ENCODE measurements around the gene CD93. TPM values are rescaled to one million over a fixed set of nuclear protein-coding genes. Genes with fewer than 3 reads are reported as not detected.

The CD93 gene
- total RNA-seq, 2 experiments from 2014 or later, result 0.73 to 0.82 TPM

- DNase-seq (no peak), ATAC-seq (no peak)
- H3K9me3 Mint-ChIP-seq (ENCODE audit: insufficient read depth), result no peaks in the 10 kb centered on the region
- POLR2A ChIA-PET, result no interaction called here
- no peak overlapping the region for H3K4me3 Mint-ChIP-seq
- no peaks in the 10 kb centered on the region for H3K4me1 Mint-ChIP-seq (ENCODE audit: low read depth)
- CTCF ChIA-PET, result no interaction called here
- no peaks in the 10 kb centered on the region for H3K27me3 Mint-ChIP-seq (ENCODE audit: low read depth)
- no peak overlapping the region for H3K27ac Mint-ChIP-seq
- H3K36me3 Mint-ChIP-seq (ENCODE audit: low read depth), result no peaks in the 10 kb centered on the region
Observed at GRCh38 chr20:23105193-23105592, 19.1 kb upstream of the CD93 start.

DNA sequence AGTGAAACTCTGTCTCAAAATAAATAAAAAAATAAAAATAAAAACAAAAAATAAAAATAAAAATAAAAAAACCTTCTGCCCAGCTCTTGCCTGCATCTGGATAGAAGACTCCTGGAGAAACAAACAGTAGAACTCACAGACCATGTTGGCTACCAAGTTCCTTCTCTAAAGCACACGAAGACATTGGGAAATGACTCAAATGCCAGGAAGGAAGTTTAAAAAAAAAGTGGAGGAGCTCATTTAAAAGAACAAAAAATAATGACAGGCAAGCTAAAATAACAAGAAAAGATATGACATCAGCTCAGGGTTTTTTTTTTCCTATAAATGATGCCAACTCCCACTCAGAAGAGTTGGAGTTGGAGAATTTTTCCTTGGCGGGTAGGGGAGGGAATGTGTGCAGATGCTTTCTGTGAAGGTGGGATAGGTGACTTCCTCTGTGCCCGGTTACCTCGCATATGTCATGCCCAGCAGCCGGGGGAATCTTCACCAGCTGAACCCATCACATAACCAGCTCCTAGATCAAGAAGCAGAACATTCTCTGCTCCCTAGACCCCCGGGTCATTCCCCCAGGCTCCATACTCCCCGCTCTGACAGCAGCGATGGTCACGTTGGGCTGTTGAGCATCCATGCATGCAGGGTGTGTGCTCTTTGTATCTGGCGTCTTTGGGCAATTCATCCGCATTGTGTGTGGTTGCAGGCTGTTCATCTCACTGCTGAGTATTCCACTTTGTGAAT, 17.3 kb upstream of the CD93 start:
- Mint-ChIP-seq H3K4me3 (no peak overlapping the region), H3K27ac (no peak overlapping the region), H3K9me3 (ENCODE audit: insufficient read depth) (no peaks in the 10 kb centered on the region), H3K36me3 (ENCODE audit: low read depth) (no peaks in the 10 kb centered on the region), H3K4me1 (ENCODE audit: low read depth) (no peaks in the 10 kb centered on the region), H3K27me3 (ENCODE audit: low read depth) (no peaks in the 10 kb centered on the region)
- no peak for ATAC-seq
- DNase-seq, result no peak
- ChIA-PET POLR2A (no interaction called here), CTCF (no interaction called here)

- Mint-ChIP-seq H3K4me3 (no peak overlapping the region), H3K9me3 (ENCODE audit: insufficient read depth) (no peaks in the 10 kb centered on the region), H3K4me1 (ENCODE audit: low read depth) (no peaks in the 10 kb centered on the region), H3K27me3 (ENCODE audit: low read depth) (no peaks in the 10 kb centered on the region), H3K27ac (no peak overlapping the region), H3K36me3 (ENCODE audit: low read depth) (no peaks in the 10 kb centered on the region)
- no peak for DNase-seq
- ATAC-seq, result no peak
- ChIA-PET POLR2A (no interaction called here), CTCF (no interaction called here)
Observed at GRCh38 chr20:23101696-23102406, 15.7 kb upstream of the CD93 start.

DNA sequence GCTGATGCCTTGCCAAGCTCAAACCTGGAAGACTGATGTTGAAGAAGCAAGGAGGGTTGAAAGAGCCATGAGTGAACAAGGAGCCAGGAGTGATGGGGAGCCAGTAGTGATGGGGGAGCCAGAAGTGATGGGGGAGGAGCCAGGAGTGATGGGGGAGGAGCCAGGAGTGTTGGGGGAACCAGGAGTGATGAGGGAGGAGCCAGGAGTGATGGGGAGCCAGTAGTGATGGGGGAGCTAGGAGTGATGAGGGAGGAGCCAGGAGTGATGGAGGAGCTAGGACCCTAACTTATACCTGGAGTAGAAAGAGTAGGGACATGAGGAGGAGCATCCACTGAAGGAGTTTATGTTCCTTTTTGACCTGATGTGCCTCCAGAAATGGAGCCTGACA, 14.6 kb upstream of the CD93 start:
- no peak overlapping the region for H3K4me3 Mint-ChIP-seq
- CTCF ChIA-PET, result interaction anchor here (1.2 kb wide), 1 partner anchor 240 kb away, joined by 4 read pairs; no protein-coding TSS in a partner anchor
- H3K36me3 Mint-ChIP-seq (ENCODE audit: low read depth), result no peaks in the 10 kb centered on the region
- DNase-seq (no peak), ATAC-seq (no peak)
- no peaks in the 10 kb centered on the region for H3K4me1 Mint-ChIP-seq (ENCODE audit: low read depth)
- POLR2A ChIA-PET, result no interaction called here
- no peaks in the 10 kb centered on the region for H3K27me3 Mint-ChIP-seq (ENCODE audit: low read depth)
- H3K9me3 Mint-ChIP-seq (ENCODE audit: insufficient read depth), result no peaks in the 10 kb centered on the region
- no peak overlapping the region for H3K27ac Mint-ChIP-seq

GRCh38 chr20:23099791-23100719, 13.9 kb upstream of the CD93 start:
- H3K27me3 Mint-ChIP-seq (ENCODE audit: low read depth), result no peaks in the 10 kb centered on the region
- ChIA-PET CTCF (interaction anchor here (1.2 kb wide), 1 partner anchor 240 kb away, joined by 4 read pairs; no protein-coding TSS in a partner anchor), POLR2A (no interaction called here)
- ATAC-seq, result no peak
- H3K27ac Mint-ChIP-seq, result no peak overlapping the region
- H3K9me3 Mint-ChIP-seq (ENCODE audit: insufficient read depth), result no peaks in the 10 kb centered on the region
- no peak for DNase-seq
- no peak overlapping the region for H3K4me3 Mint-ChIP-seq
- no peaks in the 10 kb centered on the region for H3K4me1 Mint-ChIP-seq (ENCODE audit: low read depth)
- no peaks in the 10 kb centered on the region for H3K36me3 Mint-ChIP-seq (ENCODE audit: low read depth)

- POLR2A ChIA-PET, result no interaction called here
- H3K27me3 Mint-ChIP-seq (ENCODE audit: low read depth), result no peaks in the 10 kb centered on the region
Observed at GRCh38 chr20:23097636-23098580, 11.8 kb upstream of the CD93 start.

GRCh38 chr20:23096986-23097520, 10.9 kb upstream of the CD93 start:
- DNase-seq, result no peak
- no peak for ATAC-seq
- Mint-ChIP-seq H3K36me3 (ENCODE audit: low read depth) (no peaks in the 10 kb centered on the region), H3K27ac (no peak overlapping the region), H3K27me3 (ENCODE audit: low read depth) (no peaks in the 10 kb centered on the region), H3K4me3 (no peak overlapping the region), H3K9me3 (ENCODE audit: insufficient read depth) (no peaks in the 10 kb centered on the region), H3K4me1 (ENCODE audit: low read depth) (no peaks in the 10 kb centered on the region)
- ChIA-PET POLR2A (no interaction called here), CTCF (no interaction called here)

More at GRCh38 chr20:23097636-23098580, 11.8 kb upstream of the CD93 start:
- no peaks in the 10 kb centered on the region for H3K9me3 Mint-ChIP-seq (ENCODE audit: insufficient read depth)
- DNase-seq (no peak), ATAC-seq (no peak)
- H3K4me1 Mint-ChIP-seq (ENCODE audit: low read depth), result no peaks in the 10 kb centered on the region
- no peak overlapping the region for H3K4me3 Mint-ChIP-seq
- H3K27ac Mint-ChIP-seq, result peak overlapping the region; percentile 4
- H3K36me3 Mint-ChIP-seq (ENCODE audit: low read depth), result no peaks in the 10 kb centered on the region
- CTCF ChIA-PET, result no interaction called here

GRCh38 chr20:23096097-23096496, 10.0 kb upstream of the CD93 start:
- H3K4me3 Mint-ChIP-seq, result no peak overlapping the region
- ChIA-PET CTCF (interaction anchor here (1.8 kb wide), 1 partner anchor 10 kb away, joined by 4 read pairs; the partner anchor contains the start of gene CD93), POLR2A (no interaction called here)
- H3K4me1 Mint-ChIP-seq (ENCODE audit: low read depth), result no peaks in the 10 kb centered on the region
- no peaks in the 10 kb centered on the region for H3K36me3 Mint-ChIP-seq (ENCODE audit: low read depth)
- DNase-seq (no peak), ATAC-seq (no peak)
- H3K27ac Mint-ChIP-seq, result no peak overlapping the region
- no peaks in the 10 kb centered on the region for H3K27me3 Mint-ChIP-seq (ENCODE audit: low read depth)
- H3K9me3 Mint-ChIP-seq (ENCODE audit: insufficient read depth), result no peaks in the 10 kb centered on the region

DNA sequence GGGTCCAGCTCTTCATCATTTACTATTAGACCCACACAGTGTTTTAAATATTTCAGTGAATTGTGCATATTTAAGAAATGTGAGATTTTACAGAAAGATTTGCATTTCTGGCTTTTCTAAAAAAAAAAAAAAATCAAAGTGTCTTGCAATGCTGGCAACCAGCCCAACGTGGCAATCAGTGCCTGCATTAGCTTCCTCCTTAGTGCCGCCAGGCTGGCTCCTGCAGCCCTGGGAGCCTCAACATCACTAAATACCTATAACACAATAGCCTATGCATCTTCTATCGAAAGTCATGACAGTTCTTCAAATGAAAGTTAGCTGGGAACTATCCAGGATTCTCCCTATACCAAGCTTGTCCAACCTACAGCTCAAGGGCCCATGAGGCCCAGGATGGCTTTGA, 9.4 kb upstream of the CD93 start:
- Mint-ChIP-seq H3K27ac (no peak overlapping the region), H3K4me1 (ENCODE audit: low read depth) (no peaks in the 10 kb centered on the region), H3K27me3 (ENCODE audit: low read depth) (no peaks in the 10 kb centered on the region), H3K36me3 (ENCODE audit: low read depth) (no peaks in the 10 kb centered on the region), H3K9me3 (ENCODE audit: insufficient read depth) (no peaks in the 10 kb centered on the region), H3K4me3 (no peak overlapping the region)
- POLR2A ChIA-PET, result no interaction called here
- CTCF ChIA-PET, result interaction anchor here (1.8 kb wide), 1 partner anchor 9 kb away, joined by 4 read pairs; the partner anchor contains the start of gene CD93
- ATAC-seq (no peak), DNase-seq (no peak)

- no peaks in the 10 kb centered on the region for H3K9me3 Mint-ChIP-seq (ENCODE audit: insufficient read depth)
- DNase-seq, result no peak
- H3K27ac Mint-ChIP-seq, result no peak overlapping the region
- H3K4me1 Mint-ChIP-seq (ENCODE audit: low read depth), result no peaks in the 10 kb centered on the region
- ATAC-seq, result no peak
- CTCF ChIA-PET, result interaction anchor here (1.8 kb wide), 1 partner anchor 8 kb away, joined by 4 read pairs; the partner anchor contains the start of gene CD93
- H3K27me3 Mint-ChIP-seq (ENCODE audit: low read depth), result peaks cover 5% of the 10 kb centered on the region
- H3K4me3 Mint-ChIP-seq, result no peak overlapping the region
- POLR2A ChIA-PET, result no interaction called here
- H3K36me3 Mint-ChIP-seq (ENCODE audit: low read depth), result no peaks in the 10 kb centered on the region
Observed at GRCh38 chr20:23094927-23095326, 8.8 kb upstream of the CD93 start.
